GM12875 (cell line): ENCODE measurements around the gene DISP3.

Experiments used
- H3K4me3 ChIP-seq: one replicate; pipeline ENCODE4 v1.5.1; 2011; ENCODE audit warnings: low read depth, low read length, control low read depth
- TF ChIP-seq, protein P1 (sequence below): IDR thresholded peaks from 2 replicates; pipeline ENCODE4 v1.5.1; 2011; ENCODE audit warnings: low read depth, mild to moderate bottlenecking, control low read depth, inconsistent platforms, low read length, moderate library complexity, borderline replicate concordance; ENCODE audit not compliant: insufficient read depth

The DISP3 gene

GRCh38 chr1:11479375-11479979, 522 bp downstream of the DISP3 start:
- H3K4me3 ChIP-seq = peak overlapping the region; percentile 53
- TF ChIP-seq, protein P1, sequence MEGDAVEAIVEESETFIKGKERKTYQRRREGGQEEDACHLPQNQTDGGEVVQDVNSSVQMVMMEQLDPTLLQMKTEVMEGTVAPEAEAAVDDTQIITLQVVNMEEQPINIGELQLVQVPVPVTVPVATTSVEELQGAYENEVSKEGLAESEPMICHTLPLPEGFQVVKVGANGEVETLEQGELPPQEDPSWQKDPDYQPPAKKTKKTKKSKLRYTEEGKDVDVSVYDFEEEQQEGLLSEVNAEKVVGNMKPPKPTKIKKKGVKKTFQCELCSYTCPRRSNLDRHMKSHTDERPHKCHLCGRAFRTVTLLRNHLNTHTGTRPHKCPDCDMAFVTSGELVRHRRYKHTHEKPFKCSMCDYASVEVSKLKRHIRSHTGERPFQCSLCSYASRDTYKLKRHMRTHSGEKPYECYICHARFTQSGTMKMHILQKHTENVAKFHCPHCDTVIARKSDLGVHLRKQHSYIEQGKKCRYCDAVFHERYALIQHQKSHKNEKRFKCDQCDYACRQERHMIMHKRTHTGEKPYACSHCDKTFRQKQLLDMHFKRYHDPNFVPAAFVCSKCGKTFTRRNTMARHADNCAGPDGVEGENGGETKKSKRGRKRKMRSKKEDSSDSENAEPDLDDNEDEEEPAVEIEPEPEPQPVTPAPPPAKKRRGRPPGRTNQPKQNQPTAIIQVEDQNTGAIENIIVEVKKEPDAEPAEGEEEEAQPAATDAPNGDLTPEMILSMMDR = no peak

- no peak overlapping the region for H3K4me3 ChIP-seq
- TF ChIP-seq, protein P1 = no peak
Observed at GRCh38 chr1:11481019-11481418, 2.1 kb downstream of the DISP3 start.

GRCh38 chr1:11482198-11482597, 3.2 kb downstream of the DISP3 start:
- H3K4me3 ChIP-seq = no peak overlapping the region
- TF ChIP-seq, protein P1 = no peak

DNA sequence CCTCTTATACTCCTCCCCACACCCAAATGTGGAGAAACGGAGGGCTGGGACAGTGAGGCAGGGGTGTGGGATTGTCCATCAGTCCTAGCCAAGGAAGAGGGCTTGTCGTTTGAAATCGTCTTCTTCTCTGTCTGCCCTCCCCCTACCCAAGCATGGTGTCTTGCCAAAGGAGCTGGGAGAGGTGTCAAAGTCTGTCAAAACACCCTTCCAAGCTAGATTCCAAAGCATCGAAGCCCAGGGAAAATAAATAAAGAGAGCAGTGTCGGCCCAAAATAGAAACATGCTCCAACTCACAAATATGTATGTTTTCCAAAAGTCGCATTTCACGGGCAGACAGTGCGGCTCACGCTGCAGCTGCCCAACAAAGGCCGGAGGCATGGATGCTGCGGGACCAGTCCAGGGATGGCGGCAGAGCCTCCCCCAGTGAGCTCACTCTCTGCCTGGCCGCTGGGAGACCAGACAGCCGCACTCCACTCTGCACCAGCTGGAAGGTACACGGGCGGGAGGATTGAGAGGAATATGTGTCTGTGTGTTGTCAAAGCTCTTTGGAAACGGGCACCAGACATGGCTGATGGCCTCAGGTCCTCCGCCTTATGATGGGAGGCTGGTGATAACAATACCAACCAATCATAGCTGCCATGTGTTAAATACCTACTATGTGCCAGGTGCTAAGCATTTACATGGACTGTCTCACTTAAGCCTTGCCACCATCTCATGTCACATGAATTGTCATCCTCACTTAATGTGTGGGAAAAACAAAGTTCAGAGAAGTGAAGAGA, 3.9 kb downstream of the DISP3 start:
- TF ChIP-seq, protein P1 = no peak
- H3K4me3 ChIP-seq = no peak overlapping the region

DNA sequence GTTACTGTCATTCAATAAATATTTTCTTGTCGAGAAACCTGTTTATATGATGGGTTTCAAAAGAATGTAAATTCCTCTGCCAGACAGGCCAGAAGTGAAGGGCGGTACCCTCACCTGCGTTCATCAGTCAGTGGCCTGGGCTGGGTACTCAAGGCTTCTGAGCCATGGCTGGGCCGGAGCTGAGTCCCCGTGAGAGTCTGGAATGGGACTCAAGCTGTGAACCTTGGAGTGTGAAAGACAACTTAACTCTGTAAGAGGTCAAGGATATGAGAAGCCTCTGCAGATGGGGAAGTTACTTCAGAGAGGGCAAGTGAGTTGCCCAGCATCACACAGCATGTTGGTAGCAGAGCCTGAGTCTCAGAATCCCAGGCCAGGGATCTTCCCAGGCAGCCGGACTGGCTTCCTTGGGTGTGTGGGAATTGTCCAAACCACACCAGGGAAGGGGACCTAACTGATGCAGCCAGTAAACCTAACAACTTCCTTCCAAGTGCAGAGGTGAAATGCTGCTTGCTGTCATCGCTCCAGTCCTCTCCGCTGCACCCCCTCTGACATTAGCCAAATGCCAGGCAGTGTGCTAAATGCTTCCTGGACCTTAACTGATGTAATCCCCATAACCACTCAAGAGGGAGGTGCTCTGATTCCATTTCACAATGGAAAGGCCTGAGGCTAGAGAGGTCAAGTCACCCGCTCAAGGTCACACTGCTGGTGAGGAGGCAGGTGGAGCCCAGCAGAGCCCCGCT, 4.8 kb downstream of the DISP3 start:
- TF ChIP-seq, protein P1 = no peak
- H3K4me3 ChIP-seq = no peak overlapping the region

DNA sequence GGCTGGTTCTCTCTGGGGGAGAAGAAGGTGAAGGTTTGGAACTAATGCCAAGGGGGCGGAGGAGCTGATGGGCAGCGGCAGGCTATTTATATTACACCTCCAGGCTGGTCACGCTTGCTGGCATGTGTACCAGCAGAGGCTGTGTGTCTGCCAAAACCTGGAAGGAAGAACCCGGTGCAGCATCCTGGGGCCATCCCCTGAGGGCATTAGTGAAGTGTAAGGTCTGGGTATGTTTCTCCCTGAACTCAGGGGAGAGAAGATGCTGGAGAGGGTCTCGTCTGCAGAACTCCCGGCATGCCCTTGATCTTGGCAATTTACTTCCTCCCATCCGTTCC, 5.3 kb downstream of the DISP3 start:
- H3K4me3 ChIP-seq = no peak overlapping the region
- TF ChIP-seq, protein P1 = no peak
